H1 (cell line): ENCODE results near the gene DCUN1D3. TPM values are rescaled to one million over a fixed set of nuclear protein-coding genes. Genes with fewer than 3 reads are reported as not detected.

Experiments used
- CTCF ChIA-PET: fragments of 300-600 bp; sonication (Branson Sonifier 250); formaldehyde crosslinking; loops from one replicate; lab custom pipeline; 2021; ENCODE audit not compliant: partially characterized antibody; lab: Charles Lee
- POLR2A ChIA-PET: fragments of 300-600 bp; sonication (Branson Sonifier 250); formaldehyde crosslinking; loops from one replicate; lab custom pipeline; 2021; ENCODE audit warnings: inconsistent platforms; ENCODE audit not compliant: partially characterized antibody; lab: Charles Lee
- DNase-seq, 2 experiments: peaks; one replicate each; pipeline versions ENCODE4 v3.0.0 to v3.0.0-alpha.2; 2010 to 2022; ENCODE audit warnings: low spot score in 2 of 2, low read depth in 1 of 2, mixed read lengths in 1 of 2
- FAIRE-seq: peaks from 2 replicates; lab custom pipeline; 2011; peaks lifted over from hg19 to GRCh38; lab: Jason Lieb, UNC
- H2AFZ ChIP-seq: 2 replicates; pipeline ENCODE4 v1.8.1; 2012; ENCODE audit warnings: low read length, inconsistent platforms
- H2AK5ac ChIP-seq: 2 replicates; pipeline ENCODE4 v1.6.1; 2013; ENCODE audit warnings: low read depth, low read length
- H2BK120ac ChIP-seq: replicated peaks from 2 replicates; pipeline ENCODE3; 2013; ENCODE audit warnings: low read depth, low read length, inconsistent platforms
- H2BK12ac ChIP-seq: 2 replicates; pipeline ENCODE4 v1.6.1; 2013; ENCODE audit warnings: low read depth, low read length
- H2BK15ac ChIP-seq: 2 replicates; pipeline ENCODE4 v1.6.1; 2013; ENCODE audit warnings: low read length
- H2BK20ac ChIP-seq: 2 replicates; pipeline ENCODE4 v1.6.1; 2013; ENCODE audit warnings: low read length
- H2BK5ac ChIP-seq: 2 replicates; pipeline ENCODE4 v1.6.1; 2013; ENCODE audit warnings: low read depth, low read length
- H3K14ac ChIP-seq: 2 replicates; pipeline ENCODE4 v1.6.1; 2013; ENCODE audit warnings: inconsistent platforms; ENCODE audit not compliant: insufficient read length
- H3K18ac ChIP-seq: 2 replicates; pipeline ENCODE4 v1.6.1; 2013; ENCODE audit warnings: low read length; ENCODE audit errors: extremely low read depth
- H3K23ac ChIP-seq: 2 replicates; pipeline ENCODE4 v1.6.1; 2013; ENCODE audit warnings: inconsistent platforms; ENCODE audit not compliant: insufficient read length
- H3K23me2 ChIP-seq: 2 replicates; pipeline ENCODE4 v1.6.1; 2013; ENCODE audit warnings: low read depth, low read length
- H3K27ac ChIP-seq: 2 replicates; pipeline ENCODE4 v1.6.1; 2011; ENCODE audit warnings: low read depth, low read length, inconsistent platforms
- H3K27me3 ChIP-seq, 4 experiments: replicated peaks in 1 of 4; 1 replicate in 1 of 4; 2 replicates in 3 of 4; pipeline versions ENCODE4 v1.6.1 to v1.8.1; 2011 to 2013; ENCODE audit warnings: low read length in 3 of 4, mild to moderate bottlenecking in 3 of 4, inconsistent platforms in 2 of 4, mixed read lengths in 2 of 4, moderate library complexity in 1 of 4; ENCODE audit not compliant: control insufficient read depth in 3 of 4, insufficient read depth in 3 of 4; ENCODE audit errors: extremely low read depth in 1 of 4
- H3K36me3 ChIP-seq, 4 experiments: 2 replicates each; pipeline versions ENCODE4 v1.6.1 to v1.8.1; 2011 to 2013; ENCODE audit warnings: mild to moderate bottlenecking in 4 of 4, low read length in 3 of 4, moderate library complexity in 2 of 4, control low read depth in 1 of 4, inconsistent platforms in 1 of 4; ENCODE audit not compliant: insufficient read depth in 4 of 4, control insufficient read depth in 2 of 4
- H3K4ac ChIP-seq: replicated peaks from 2 replicates; pipeline ENCODE3; 2013; ENCODE audit warnings: low read length, low read depth, mixed read lengths, inconsistent platforms; ENCODE audit not compliant: insufficient read length
- H3K4me1 ChIP-seq, 4 experiments: replicated peaks in 1 of 4; 1 replicate in 1 of 4; 2 replicates in 3 of 4; pipeline versions ENCODE4 v1.6.1 to v1.8.1; 2011 to 2013; ENCODE audit warnings: low read length in 3 of 4, inconsistent platforms in 2 of 4, mixed read lengths in 1 of 4; ENCODE audit not compliant: insufficient read depth in 4 of 4, control insufficient read depth in 3 of 4
- H3K4me2 ChIP-seq, 2 experiments: 2 replicates each; pipeline versions ENCODE4 v1.6.1 to v1.8.1; 2011 to 2013; ENCODE audit warnings: low read depth in 2 of 2, low read length in 2 of 2, control low read depth in 1 of 2, inconsistent platforms in 1 of 2, mild to moderate bottlenecking in 1 of 2; ENCODE audit not compliant: insufficient read depth in 1 of 2
- H3K4me3 ChIP-seq, 4 experiments: fragments of 200-600, 300-600 bp in 1 of 4; sonication (generic), shearing (Covaris generic), sonication (Bioruptor Twin) in 1 of 4; 2 replicates each; pipeline versions ENCODE4 v1.5.1 to v1.8.1; 2011 to 2016; ENCODE audit warnings: low read length in 4 of 4, low read depth in 3 of 4, control low read depth in 2 of 4, inconsistent platforms in 2 of 4, mild to moderate bottlenecking in 2 of 4, mixed read lengths in 1 of 4, moderate library complexity in 1 of 4; ENCODE audit not compliant: insufficient read depth in 2 of 4; ENCODE audit errors: extremely low read depth in 1 of 4
- H3K56ac ChIP-seq: replicated peaks from 2 replicates; pipeline ENCODE3; 2013; ENCODE audit warnings: low read depth, mild to moderate bottlenecking, mixed read lengths, low read length, inconsistent platforms; ENCODE audit not compliant: insufficient read length
- H3K79me1 ChIP-seq: 2 replicates; pipeline ENCODE4 v1.6.1; 2013; ENCODE audit warnings: low read depth, low read length, control low read depth
- H3K79me2 ChIP-seq, 2 experiments: 2 replicates each; pipeline versions ENCODE4 v1.6.1 to v1.8.1; 2012 to 2013; ENCODE audit warnings: low read length in 2 of 2, mild to moderate bottlenecking in 2 of 2, inconsistent platforms in 1 of 2; ENCODE audit not compliant: insufficient read depth in 2 of 2, control insufficient read depth in 1 of 2
- H3K9ac ChIP-seq, 4 experiments: replicated peaks in 1 of 4; 1 replicate in 1 of 4; 2 replicates in 3 of 4; pipeline versions ENCODE4 v1.6.1 to v1.8.1; 2011 to 2013; ENCODE audit warnings: low read depth in 3 of 4, low read length in 3 of 4, control low read depth in 2 of 4, mild to moderate bottlenecking in 2 of 4, moderate library complexity in 2 of 4, inconsistent platforms in 1 of 4; ENCODE audit errors: extremely low read depth in 1 of 4
- H3K9me3 ChIP-seq, 2 experiments: 2 replicates each; pipeline versions ENCODE4 v1.6.1 to v1.8.1; 2012 to 2013; ENCODE audit warnings: mild to moderate bottlenecking in 2 of 2, moderate library complexity in 2 of 2, control low read depth in 1 of 2, inconsistent platforms in 1 of 2, low read depth in 1 of 2, low read length in 1 of 2, mixed read lengths in 1 of 2; ENCODE audit not compliant: insufficient read depth in 2 of 2
- H4K20me1 ChIP-seq, 2 experiments: replicated peaks in 1 of 2; 2 replicates each; pipeline versions ENCODE3 to v1.8.1; 2011 to 2013; ENCODE audit warnings: inconsistent platforms in 2 of 2, low read length in 2 of 2, mild to moderate bottlenecking in 1 of 2; ENCODE audit not compliant: insufficient read depth in 2 of 2, control insufficient read depth in 1 of 2
- H4K5ac ChIP-seq: 2 replicates; pipeline ENCODE4 v1.6.1; 2013; ENCODE audit warnings: low read length, low read depth, mixed read lengths, inconsistent platforms; ENCODE audit not compliant: insufficient read length
- H4K8ac ChIP-seq: 2 replicates; pipeline ENCODE4 v1.8.0; 2013; ENCODE audit warnings: mild to moderate bottlenecking, moderate library complexity, low read length, inconsistent platforms; ENCODE audit not compliant: insufficient read depth; ENCODE audit errors: extremely low read depth
- H4K91ac ChIP-seq: replicated peaks from 2 replicates; pipeline ENCODE3; 2013; ENCODE audit warnings: low read length, mixed read lengths, inconsistent platforms; ENCODE audit not compliant: insufficient read length
- ATF3 ChIP-seq: IDR thresholded peaks from 2 replicates; pipeline ENCODE4 v1.6.1; 2011; ENCODE audit warnings: low read depth, mild to moderate bottlenecking, low read length; ENCODE audit not compliant: insufficient read depth
- CHD2 ChIP-seq: IDR thresholded peaks from 2 replicates; pipeline ENCODE4 v1.6.1; 2012; ENCODE audit warnings: low read length, improper control_type of control experiment
- E2F6 ChIP-seq: IDR thresholded peaks from 2 replicates; pipeline ENCODE4 v1.6.1; 2012; ENCODE audit warnings: inconsistent platforms
- HDAC2 ChIP-seq, 2 experiments: fragments of 300-600 bp in 1 of 2; sonication (generic) in 1 of 2; IDR thresholded peaks; 2 replicates each; pipeline ENCODE4 v1.6.1; 2011 to 2012; ENCODE audit warnings: low read depth in 2 of 2, low read length in 2 of 2, mild to moderate bottlenecking in 2 of 2, moderate library complexity in 2 of 2, borderline replicate concordance in 1 of 2, inconsistent platforms in 1 of 2
- JUN ChIP-seq: IDR thresholded peaks from 2 replicates; pipeline ENCODE4 v1.6.1; 2011; ENCODE audit warnings: low read depth, mild to moderate bottlenecking, improper control_type of control experiment, low read length
- KDM5A ChIP-seq: fragments of 200-600 bp; IDR thresholded peaks from 2 replicates; pipeline ENCODE4 v1.7.1; 2012; ENCODE audit warnings: mild to moderate bottlenecking, low read length, inconsistent platforms, mixed read lengths
- NANOG ChIP-seq: IDR thresholded peaks from 2 replicates; pipeline ENCODE4 v1.6.1; 2011; ENCODE audit warnings: low read length, low read depth, mild to moderate bottlenecking, inconsistent platforms; ENCODE audit not compliant: insufficient read depth, poor library complexity, severe bottlenecking
- NRF1 ChIP-seq: IDR thresholded peaks from 2 replicates; pipeline ENCODE4 v1.6.1; 2011; ENCODE audit warnings: mild to moderate bottlenecking, low read depth, low read length, improper control_type of control experiment
- POLR2AphosphoS5 ChIP-seq: IDR thresholded peaks from 2 replicates; pipeline ENCODE4 v1.6.1; 2011; ENCODE audit warnings: low read depth, low read length
- RXRA ChIP-seq: IDR thresholded peaks from 2 replicates; pipeline ENCODE4 v1.6.1; 2011; ENCODE audit warnings: low read depth, mild to moderate bottlenecking, low read length, moderate library complexity; ENCODE audit not compliant: insufficient read depth
- SIRT6 ChIP-seq: IDR thresholded peaks from one replicate; pipeline ENCODE4 v1.7.1; 2012; ENCODE audit warnings: low read length, inconsistent platforms
- SP2 ChIP-seq: IDR thresholded peaks from 2 replicates; pipeline ENCODE4 v1.6.1; 2012; ENCODE audit warnings: mild to moderate bottlenecking, low read length, inconsistent platforms
- TBP ChIP-seq: IDR thresholded peaks from 2 replicates; pipeline ENCODE4 v1.6.1; 2011; ENCODE audit warnings: low read depth, low read length, improper control_type of control experiment
- TEAD4 ChIP-seq: IDR thresholded peaks from 2 replicates; pipeline ENCODE4 v1.6.1; 2012; ENCODE audit warnings: low read depth, low read length, inconsistent platforms, mixed read lengths
- WGBS, 2 experiments: shearing (Covaris generic) in 1 of 2; methylation state at CpG; one replicate each; pipeline versions ENCODE4 v1.1.6 to v1.1.7; 2013 to 2015; ENCODE audit warnings: low lambda C conversion rate in 2 of 2, mixed read lengths in 2 of 2, inconsistent platforms in 1 of 2, low coverage in 1 of 2, missing lambda C conversion rate in 1 of 2; ENCODE audit not compliant: insufficient replicate concordance in 2 of 2, insufficient coverage in 1 of 2, insufficient read length in 1 of 2; ENCODE audit errors: extremely low coverage in 1 of 2, missing lambda C conversion rate in 1 of 2; 5-methylcytosine and 5-hydroxymethylcytosine counted together
- polyA plus RNA-seq, 7 experiments: library from polyadenylated mRNA; depleted of rRNA in 3 of 7; stranded (reverse) in 5 of 7; unstranded in 2 of 7; fragments of >200 nt in 5 of 7; fragments of 200-250 nt in 2 of 7; gene quantifications; 1 replicate in 5 of 7; 2 replicates in 1 of 7; 4 replicates in 1 of 7; pipeline versions ENCODE4 v1.2.1 to v1.2.3, GENCODE V29; 2011 to 2013; ENCODE audit warnings: missing spikeins in 2 of 7, mixed read lengths in 2 of 7
- total RNA-seq: library from RNA; stranded (reverse); fragmentation: NEBNext Ultra II Directional; extraction: Animal tissue kit (Norgen Biotek cat#: 25700); gene quantifications from 2 replicates; pipeline ENCODE4 v1.2.1, GENCODE V29; 2021

Gene DCUN1D3
- total and polyA plus RNA-seq, 2 of the 8 experiments (the other 6 are each of a cell fraction or from before 2014, with no cell fraction given): 3.5 to 18.2 TPM

GRCh38 chr16:20916289-20916688 lies 16.1 kb upstream of the DCUN1D3 start:
- CTCF ChIA-PET: interaction anchor here (0.6 to 0.7 kb wide), 2 partner anchors 78 to 156 kb away, joined by 3 read pairs; no protein-coding TSS in a partner anchor
- Histone ChIP-seq H2BK20ac (no peak overlapping the region), H3K9ac (no peak overlapping the region), H3K27me3 (no peaks in the 10 kb centered on the region), H2AFZ (no peak overlapping the region), H3K14ac (no peak overlapping the region), H3K36me3 (peaks cover 0 to 4% (median 0%) of the 10 kb centered on the region in 4 experiments; a peak in 1 of 8 replicates), H4K20me1 (no peaks in the 10 kb centered on the region), H3K23me2 (no peaks in the 10 kb centered on the region; the same call in 1 of the 2 replicates), H3K23ac (no peak overlapping the region), H3K4me2 (no peak overlapping the region), H3K9me3 (no peaks in the 10 kb centered on the region), H2BK120ac (no peak overlapping the region), H4K5ac (no peak overlapping the region), H3K56ac (no peak overlapping the region), H3K27ac (no peak overlapping the region), H3K18ac (no peak overlapping the region), H3K4me1 (no peaks in the 10 kb centered on the region; a peak in 1 of 7 replicates), H4K91ac (no peak overlapping the region), H3K79me2 (no peaks in the 10 kb centered on the region), H2BK12ac (no peak overlapping the region), H4K8ac (no peak overlapping the region), H3K79me1 (no peaks in the 10 kb centered on the region), H3K4me3 (no peak overlapping the region), H2AK5ac (no peak overlapping the region; the same call in 1 of the 2 replicates), H2BK5ac (no peak overlapping the region), H3K4ac (no peak overlapping the region), H2BK15ac (no peak overlapping the region)
- POLR2A ChIA-PET: no interaction called here
- DNase-seq: no peak
- FAIRE-seq: no peak
- 89% methylated on average over 10 of the region's 10 CpGs; no CpG with 5 or more reads in 1 of the 2 experiments for WGBS, 2 experiments
- TF ChIP-seq KDM5A (no peak), NRF1 (no peak), CHD2 (no peak), POLR2AphosphoS5 (no peak), E2F6 (no peak), SIRT6 (no peak), ATF3 (no peak), JUN (no peak), TEAD4 (no peak), SP2 (no peak), HDAC2 (IDR thresholded peaks at IDR 0.05; ENCODE audit: borderline replicate concordance in 1 of 2, low read depth in 2 of 2, low read length in 2 of 2) (no peak), TBP (no peak), NANOG (no peak), RXRA (no peak)
